AG08396 (cell line): Measurements from ENCODE around the gene DDX54.
A peak's percentile ranks its signal among the peaks of the same experiment; 100 is the strongest.

ENCODE experiments used
- DNase-seq: peaks from one replicate; pipeline ENCODE4 v3.0.0; 2012; ENCODE audit warnings: low spot score, mixed read lengths

The DDX54 gene

GRCh38 chr12:113162102-113163029 is 22.9 kb downstream of the DDX54 start:
- DNase-seq, result peak; percentile 75

- DNase-seq, result no peak
Observed at GRCh38 chr12:113161415-113162016, 23.8 kb downstream of the DDX54 start.

- DNase-seq, result no peak
Observed at GRCh38 chr12:113159937-113160336, 25.3 kb downstream of the DDX54 start.

GRCh38 chr12:113158439-113159203 is 26.7 kb downstream of the DDX54 start:
- DNase-seq, result no peak

- DNase-seq, result no peak
Observed at GRCh38 chr12:113157218-113157859, 27.9 kb downstream of the DDX54 start.

- no peak for DNase-seq
Observed at GRCh38 chr12:113155646-113156045, 29.6 kb downstream of the DDX54 start.

- DNase-seq, result no peak
Observed at GRCh38 chr12:113155060-113155459, 30.2 kb downstream of the DDX54 start.

GRCh38 chr12:113154351-113154973 is 30.8 kb downstream of the DDX54 start:
- no peak for DNase-seq

- peak; percentile 90 for DNase-seq
Observed at GRCh38 chr12:113152835-113153814, 32.2 kb downstream of the DDX54 start.

- DNase-seq, result no peak
Observed at GRCh38 chr12:113152196-113152834, 33.0 kb downstream of the DDX54 start.

GRCh38 chr12:113151655-113152054 is 33.6 kb downstream of the DDX54 start:
- DNase-seq, result no peak

- DNase-seq, result peak; percentile 93
Observed at GRCh38 chr12:113149361-113150150, 35.7 kb downstream of the DDX54 start, which contains the start of gene CFAP73. CFAP73 (plus strand) TSS chr12:113149724; CDS start chr12:113149858, 134 bp downstream.

GRCh38 chr12:113146999-113147398 is 38.3 kb downstream of the DDX54 start:
- DNase-seq, result no peak

- DNase-seq, result no peak
Observed at GRCh38 chr12:113145720-113146551, 39.3 kb downstream of the DDX54 start.

- no peak for DNase-seq
Observed at GRCh38 chr12:113144806-113145205, 40.5 kb downstream of the DDX54 start.

GRCh38 chr12:113143959-113144358 is 41.3 kb downstream of the DDX54 start:
- no peak for DNase-seq

GRCh38 chr12:113142886-113143332 is 42.4 kb downstream of the DDX54 start:
- DNase-seq, result no peak
